Thyroid gland (tissue), 4 donors: Measurements from ENCODE around the gene KIRREL3. TPM values are rescaled to one million over a fixed set of nuclear protein-coding genes. Genes with fewer than 3 reads are reported as not detected.

Source experiments
- DNase-seq, 2 donors: peaks; one replicate each; pipeline ENCODE4 v3.0.0-alpha.2; 2019
- H3K27ac ChIP-seq, 3 donors: fragments of 200-600 bp; sonication (generic); 1 replicate in 2 of 3; 2 replicates in 1 of 3; pipeline ENCODE4 v1.5.1; 2016 to 2019; ENCODE audit warnings: mild to moderate bottlenecking in 1 of 3, moderate library complexity in 1 of 3
- H3K27me3 ChIP-seq: fragments of 200-600 bp; sonication (generic); one replicate; pipeline ENCODE4 v1.5.1; 2019
- H3K36me3 ChIP-seq, 2 donors: fragments of 200-600 bp; sonication (generic); one replicate each; pipeline ENCODE4 v1.5.1; 2016 to 2019
- H3K4me1 ChIP-seq, 2 donors: fragments of 200-600 bp; sonication (generic); one replicate each; pipeline ENCODE4 v1.5.1; 2017 to 2019
- H3K4me3 ChIP-seq, 3 donors: fragments of 200-600 bp; sonication (generic); replicated peaks in 1 of 3; 1 replicate in 2 of 3; 2 replicates in 1 of 3; pipeline ENCODE4 v1.5.1; 2016; ENCODE audit warnings: mild to moderate bottlenecking in 1 of 3
- H3K9me3 ChIP-seq: fragments of 200-600 bp; sonication (generic); one replicate; pipeline ENCODE4 v1.5.1; 2017
- CTCF ChIP-seq, 6 experiments: fragments of 200-600 bp in 3 of 6; fragments of 450-650 bp in 3 of 6; sonication (generic) in 3 of 6; IDR thresholded peaks; one replicate each; pipeline ENCODE4 v1.5.1; 2016 to 2019; ENCODE audit warnings: antibody characterized with exemption in 6 of 6, mild to moderate bottlenecking in 2 of 6, inconsistent platforms in 1 of 6, moderate library complexity in 1 of 6
- POLR2A ChIP-seq, 2 donors: fragments of 450-650 bp; IDR thresholded peaks; one replicate each; pipeline ENCODE4 v1.6.1; 2017; ENCODE audit warnings: antibody characterized with exemption in 2 of 2, mild to moderate bottlenecking in 2 of 2, moderate library complexity in 1 of 2
- WGBS, 2 donors: methylation state at CpG; one replicate each; pipeline ENCODE4 v1.1.5; 2017; 5-methylcytosine and 5-hydroxymethylcytosine counted together
- intact Hi-C: fragments of 100-400 bp; cut with DNase I; formaldehyde crosslinking; loops from one replicate; pipeline ENCODE4 v1.15.1; 2023
- total RNA-seq, 4 donors: library from RNA; depleted of rRNA; stranded (reverse); fragments of >200 nt; gene quantifications; one replicate each; pipeline ENCODE4 v1.2.3, GENCODE V29; 2016

The KIRREL3 gene
- total RNA-seq, 4 donors from 2014 or later = 0.78 TPM; not detected in 3

- Histone ChIP-seq H3K9me3 (no peaks in the 10 kb centered on the region), H3K4me1 (peaks cover 0 to 22% of the 10 kb centered on the region in 2 donors), H3K4me3 (no peak overlapping the region), H3K27me3 (no peaks in the 10 kb centered on the region), H3K27ac (no peak overlapping the region), H3K36me3 (no peaks in the 10 kb centered on the region)
- intact Hi-C loops = no loop called here
- 90 to 91% methylated on average over 5 of the region's 5 CpGs for WGBS, 2 donors
- TF ChIP-seq POLR2A (IDR thresholded peaks at IDR 0.05) = no peak
- no peak for TF ChIP-seq CTCF (IDR thresholded peaks at IDR 0.05)
- no peak for DNase-seq
Measured at GRCh38 chr11:126404367-126404766, 596.2 kb downstream of the KIRREL3 start.

DNA sequence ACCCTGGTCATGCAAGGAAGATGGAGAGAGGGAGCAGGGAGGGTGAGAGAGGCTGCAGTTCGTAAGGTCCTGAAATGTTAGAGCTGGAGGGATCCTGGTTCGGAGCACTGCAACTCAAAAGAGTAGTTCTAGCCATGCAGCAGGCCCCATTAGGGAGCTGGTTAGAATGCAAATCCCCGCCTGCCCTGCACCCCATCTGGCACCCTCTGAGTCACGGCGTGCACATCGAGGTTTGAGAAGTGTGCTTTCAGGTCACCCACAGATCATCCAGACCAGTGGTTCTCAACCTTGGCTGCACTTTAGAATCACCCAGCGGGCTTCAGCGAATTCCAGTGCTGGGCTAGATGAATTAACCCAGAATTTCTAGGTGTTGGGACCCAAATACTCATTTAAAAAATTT, 596.9 kb downstream of the KIRREL3 start:
- Histone ChIP-seq H3K27me3 (no peaks in the 10 kb centered on the region), H3K4me1 (peaks cover 0 to 22% of the 10 kb centered on the region in 2 donors), H3K9me3 (no peaks in the 10 kb centered on the region), H3K4me3 (no peak overlapping the region), H3K27ac (no peak overlapping the region), H3K36me3 (no peaks in the 10 kb centered on the region)
- 71 to 75% methylated on average over 8 of the region's 8 CpGs for WGBS, 2 donors
- no peak for TF ChIP-seq CTCF (IDR thresholded peaks at IDR 0.05)
- TF ChIP-seq POLR2A (IDR thresholded peaks at IDR 0.05) = no peak
- intact Hi-C loops = no loop called here
- peak in 1 of 2 donors; percentile 26 for DNase-seq

- no peak overlapping the region for H3K4me3 ChIP-seq
- 87% methylated on average over 13 to 15 of the region's 15 CpGs for WGBS, 2 donors
- H3K27ac ChIP-seq = no peak overlapping the region
- TF ChIP-seq CTCF (IDR thresholded peaks at IDR 0.05) (no peak), POLR2A (IDR thresholded peaks at IDR 0.05) (no peak)
- intact Hi-C loops = no loop called here
- no peak for DNase-seq
- peaks cover 0 to 22% of the 10 kb centered on the region in 2 donors for H3K4me1 ChIP-seq
- H3K36me3 ChIP-seq = no peaks in the 10 kb centered on the region
- no peaks in the 10 kb centered on the region for H3K27me3 ChIP-seq
- no peaks in the 10 kb centered on the region for H3K9me3 ChIP-seq
Measured at GRCh38 chr11:126403022-126403581, 597.5 kb downstream of the KIRREL3 start.

DNA sequence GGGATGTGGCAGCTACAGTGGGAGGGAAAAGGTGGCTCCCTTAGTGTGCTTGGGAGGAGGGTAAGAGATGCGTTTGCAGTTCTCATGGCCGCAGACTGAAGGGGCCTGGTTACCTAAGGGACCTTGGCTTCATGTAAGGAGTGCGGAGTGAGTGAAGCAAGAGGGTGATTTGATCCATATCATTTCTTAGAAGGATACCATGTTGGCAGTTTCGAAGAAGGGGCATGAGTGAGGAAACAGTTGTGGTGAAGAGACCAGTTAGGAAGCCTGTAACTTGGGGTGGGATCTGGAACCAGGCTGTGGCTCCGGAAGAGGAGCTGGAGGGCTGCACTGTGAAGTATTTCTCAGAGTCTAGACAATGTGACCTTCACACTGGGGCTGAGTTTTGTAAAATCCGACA, 600.1 kb downstream of the KIRREL3 start:
- Histone ChIP-seq H3K36me3 (no peaks in the 10 kb centered on the region), H3K4me1 (peaks cover 0 to 18% of the 10 kb centered on the region in 2 donors), H3K9me3 (no peaks in the 10 kb centered on the region), H3K4me3 (no peak overlapping the region), H3K27ac (no peak overlapping the region), H3K27me3 (no peaks in the 10 kb centered on the region)
- WGBS, 2 donors = 96 to 97% methylated on average over 6 of the region's 6 CpGs
- DNase-seq = no peak
- intact Hi-C loops = no loop called here
- TF ChIP-seq POLR2A (IDR thresholded peaks at IDR 0.05) (no peak), CTCF (IDR thresholded peaks at IDR 0.05) (no peak)

- Histone ChIP-seq H3K4me1 (peaks cover 0 to 18% of the 10 kb centered on the region in 2 donors), H3K27me3 (no peaks in the 10 kb centered on the region), H3K27ac (no peak overlapping the region), H3K9me3 (no peaks in the 10 kb centered on the region), H3K4me3 (no peak overlapping the region), H3K36me3 (no peaks in the 10 kb centered on the region)
- TF ChIP-seq POLR2A (IDR thresholded peaks at IDR 0.05) = no peak
- TF ChIP-seq CTCF (IDR thresholded peaks at IDR 0.05) = no peak
- no peak for DNase-seq
- intact Hi-C loops = no loop called here
Measured at GRCh38 chr11:126400019-126400418, 600.6 kb downstream of the KIRREL3 start.
